Keratinocyte (primary cell): ENCODE data around the gene ROR1. TPM values are rescaled to one million over a fixed set of nuclear protein-coding genes. Genes with fewer than 3 reads are reported as not detected.

Source experiments
- DNase-seq: peaks from one replicate; pipeline ENCODE4 v3.0.0-alpha.2; 2011; ENCODE audit warnings: low read depth, missing footprints, low spot score
- FAIRE-seq: peaks from 2 replicates; lab custom pipeline; 2011; peaks lifted over from hg19 to GRCh38; lab: Jason Lieb, UNC
- H2AFZ ChIP-seq: 2 replicates; pipeline ENCODE4 v1.6.0; 2012; ENCODE audit warnings: low read length, control low read depth, inconsistent platforms; ENCODE audit not compliant: control insufficient read depth
- H3K27ac ChIP-seq: 2 replicates; pipeline ENCODE4 v1.5.1; 2011; ENCODE audit warnings: low read length; ENCODE audit not compliant: control insufficient read depth, insufficient read depth
- H3K27me3 ChIP-seq: 3 replicates; pipeline ENCODE4 v1.6.0; 2011; ENCODE audit warnings: low read length; ENCODE audit not compliant: control insufficient read depth, insufficient read depth; ENCODE audit errors: extremely low read depth
- H3K36me3 ChIP-seq, 2 experiments: 2 replicates in 1 of 2; 3 replicates in 1 of 2; pipeline ENCODE4 v1.5.1; 2011; ENCODE audit warnings: low read length in 2 of 2, mild to moderate bottlenecking in 1 of 2; ENCODE audit not compliant: control insufficient read depth in 2 of 2, insufficient read depth in 2 of 2; ENCODE audit errors: extremely low read depth in 1 of 2
- H3K4me1 ChIP-seq: 3 replicates; pipeline ENCODE4 v1.5.1; 2011; ENCODE audit warnings: low read length; ENCODE audit not compliant: control insufficient read depth, insufficient read depth; ENCODE audit errors: extremely low read depth
- H3K4me2 ChIP-seq: 3 replicates; pipeline ENCODE4 v1.6.0; 2011; ENCODE audit warnings: low read depth, low read length; ENCODE audit not compliant: control insufficient read depth, insufficient read depth; ENCODE audit errors: extremely low read depth
- H3K4me3 ChIP-seq, 3 experiments: fragments of 200-600 bp in 1 of 3; sonication (generic) in 1 of 3; 2 replicates in 2 of 3; 3 replicates in 1 of 3; pipeline ENCODE4 v1.5.1; 2011 to 2016; ENCODE audit warnings: low read length in 3 of 3, mild to moderate bottlenecking in 3 of 3, control low read depth in 2 of 3, inconsistent platforms in 1 of 3, low read depth in 1 of 3, mixed read lengths in 1 of 3, mixed run types in 1 of 3, moderate library complexity in 1 of 3; ENCODE audit not compliant: control insufficient read depth in 2 of 3, insufficient read depth in 2 of 3; ENCODE audit errors: extremely low read depth in 1 of 3
- H3K79me2 ChIP-seq: 2 replicates; pipeline ENCODE4 v1.6.0; 2012; ENCODE audit warnings: low read length; ENCODE audit not compliant: control insufficient read depth, insufficient read depth
- H3K9ac ChIP-seq: 3 replicates; pipeline ENCODE4 v1.6.0; 2011; ENCODE audit warnings: low read length; ENCODE audit not compliant: control insufficient read depth, insufficient read depth; ENCODE audit errors: extremely low read depth
- H3K9me1 ChIP-seq: 3 replicates; pipeline ENCODE4 v1.6.0; 2011; ENCODE audit warnings: low read length; ENCODE audit not compliant: control insufficient read depth, insufficient read depth; ENCODE audit errors: extremely low read depth
- H3K9me3 ChIP-seq: 2 replicates; pipeline ENCODE4 v1.5.1; 2012; ENCODE audit warnings: low read depth, low read length; ENCODE audit not compliant: control insufficient read depth
- H4K20me1 ChIP-seq: 3 replicates; pipeline ENCODE4 v1.6.0; 2011; ENCODE audit warnings: low read length; ENCODE audit not compliant: control insufficient read depth, insufficient read depth; ENCODE audit errors: extremely low read depth
- EZH2 ChIP-seq: IDR thresholded peaks from one replicate; pipeline ENCODE4 v1.6.1; 2012; ENCODE audit warnings: inconsistent platforms, mild to moderate bottlenecking, low read length, moderate library complexity
- dilution Hi-C: fragments of 300-500 bp; cut with MboI; formaldehyde crosslinking; loops from one replicate; pipeline ENCODE4 v1.7.0; 2020; ENCODE audit warnings: low sequenced_read_pairs; ENCODE audit not compliant: extremely low pct_ligation_motif_present
- polyA plus RNA-seq, 5 experiments: library from polyadenylated mRNA; depleted of rRNA in 3 of 5; stranded (reverse) in 3 of 5; stranded (forward) in 1 of 5; unstranded in 1 of 5; fragments of >200 nt; gene quantifications; 1 replicate in 1 of 5; 2 replicates in 3 of 5; 3 replicates in 1 of 5; pipeline versions ENCODE4 v1.2.1 to v1.2.3, GENCODE V29; 2011 to 2012; ENCODE audit warnings: missing spikeins in 2 of 5, low read depth in 1 of 5, low replicate concordance in 1 of 5
- TF ChIP-seq, protein P1 (sequence below), 3 experiments: IDR thresholded peaks in 1 of 3; conservative IDR thresholded peaks in 1 of 3; optimal IDR thresholded peaks in 1 of 3; 2 replicates in 2 of 3; 3 replicates in 1 of 3; pipeline versions ENCODE3 to v1.5.1; 2011; ENCODE audit warnings: low read length in 3 of 3, mild to moderate bottlenecking in 3 of 3, moderate library complexity in 2 of 3, control low read depth in 1 of 3, inconsistent platforms in 1 of 3; ENCODE audit not compliant: insufficient read depth in 2 of 3; ENCODE audit errors: extremely low read depth in 1 of 3

ROR1 gene
- polyA plus RNA-seq, 1 donor (not counting 4 experiments of a cell fraction or from before 2014, with no cell fraction given) = 9.2 TPM

GRCh38 chr1:64124704-64125440 lies 351.1 kb downstream of the ROR1 start:
- Histone ChIP-seq H3K9me1 (no peaks in the 10 kb centered on the region), H4K20me1 (no peaks in the 10 kb centered on the region), H3K4me2 (no peak overlapping the region), H2AFZ (no peak overlapping the region), H3K27ac (no peak overlapping the region), H3K9me3 (no peaks in the 10 kb centered on the region), H3K36me3 (no peaks in the 10 kb centered on the region), H3K27me3 (no peaks in the 10 kb centered on the region), H3K9ac (no peak overlapping the region), H3K4me3 (no peak overlapping the region), H3K79me2 (no peaks in the 10 kb centered on the region), H3K4me1 (peaks cover 21% of the 10 kb centered on the region)
- TF ChIP-seq, protein P1, sequence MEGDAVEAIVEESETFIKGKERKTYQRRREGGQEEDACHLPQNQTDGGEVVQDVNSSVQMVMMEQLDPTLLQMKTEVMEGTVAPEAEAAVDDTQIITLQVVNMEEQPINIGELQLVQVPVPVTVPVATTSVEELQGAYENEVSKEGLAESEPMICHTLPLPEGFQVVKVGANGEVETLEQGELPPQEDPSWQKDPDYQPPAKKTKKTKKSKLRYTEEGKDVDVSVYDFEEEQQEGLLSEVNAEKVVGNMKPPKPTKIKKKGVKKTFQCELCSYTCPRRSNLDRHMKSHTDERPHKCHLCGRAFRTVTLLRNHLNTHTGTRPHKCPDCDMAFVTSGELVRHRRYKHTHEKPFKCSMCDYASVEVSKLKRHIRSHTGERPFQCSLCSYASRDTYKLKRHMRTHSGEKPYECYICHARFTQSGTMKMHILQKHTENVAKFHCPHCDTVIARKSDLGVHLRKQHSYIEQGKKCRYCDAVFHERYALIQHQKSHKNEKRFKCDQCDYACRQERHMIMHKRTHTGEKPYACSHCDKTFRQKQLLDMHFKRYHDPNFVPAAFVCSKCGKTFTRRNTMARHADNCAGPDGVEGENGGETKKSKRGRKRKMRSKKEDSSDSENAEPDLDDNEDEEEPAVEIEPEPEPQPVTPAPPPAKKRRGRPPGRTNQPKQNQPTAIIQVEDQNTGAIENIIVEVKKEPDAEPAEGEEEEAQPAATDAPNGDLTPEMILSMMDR (optimal IDR thresholded peaks at IDR 0.05 in 1 of 3, IDR thresholded peaks at IDR 0.05 in 1 of 3, conservative IDR thresholded peaks at IDR 0.05 in 1 of 3; ENCODE audit: extremely low read depth in 1 of 3, insufficient read depth in 2 of 3, low read length in 3 of 3) = no peak
- TF ChIP-seq EZH2 = no peak
- DNase-seq (no peak), FAIRE-seq (no peak)
- dilution Hi-C loops = no loop called here

GRCh38 chr1:64126581-64126980 lies 352.8 kb downstream of the ROR1 start:
- H3K79me2 ChIP-seq = no peaks in the 10 kb centered on the region
- peaks cover 15% of the 10 kb centered on the region for H3K4me1 ChIP-seq
- no peak overlapping the region for H2AFZ ChIP-seq
- no peaks in the 10 kb centered on the region for H3K27me3 ChIP-seq
- H3K36me3 ChIP-seq = no peaks in the 10 kb centered on the region
- peak; percentile 43 for FAIRE-seq
- no peaks in the 10 kb centered on the region for H4K20me1 ChIP-seq
- H3K4me3 ChIP-seq = no peak overlapping the region
- no peaks in the 10 kb centered on the region for H3K9me1 ChIP-seq
- TF ChIP-seq, protein P1 (optimal IDR thresholded peaks at IDR 0.05 in 1 of 3, IDR thresholded peaks at IDR 0.05 in 1 of 3, conservative IDR thresholded peaks at IDR 0.05 in 1 of 3; ENCODE audit: extremely low read depth in 1 of 3, insufficient read depth in 2 of 3, low read length in 3 of 3) = no peak
- TF ChIP-seq EZH2 = no peak
- H3K27ac ChIP-seq = no peak overlapping the region
- dilution Hi-C loops = no loop called here
- no peak overlapping the region for H3K4me2 ChIP-seq
- DNase-seq = no peak
- no peaks in the 10 kb centered on the region for H3K9me3 ChIP-seq
- H3K9ac ChIP-seq = no peak overlapping the region
